ENCODE measurements around the gene UBA3. TPM values are rescaled to one million over a fixed set of nuclear protein-coding genes. Genes with fewer than 3 reads are reported as not detected.

The UBA3 gene
- total and polyA plus RNA-seq, 2 of the 13 experiments (the other 11 are each of a cell fraction or from before 2014, with no cell fraction given) = 40.7 to 49.0 TPM

GRCh38 chr3:69085833-69086722, 5.9 kb upstream of the UBA3 start (continued):
- TF ChIP-seq ZSCAN21 (CRISPR knock-in tag; IDR thresholded peaks at IDR 0.05; ENCODE audit: borderline replicate concordance) (no peak), GTF3A (CRISPR knock-in tag; conservative IDR thresholded peaks at IDR 0.05) (no peak), HNF1B (CRISPR knock-in tag; IDR thresholded peaks at IDR 0.05) (no peak), CBX1 (IDR thresholded peaks at IDR 0.05; ENCODE audit: low read depth) (no peak), ASH2L (IDR thresholded peaks at IDR 0.05; ENCODE audit: insufficient read length, low read depth, low read length) (no peak), REPIN1 (CRISPR knock-in tag; IDR thresholded peaks at IDR 0.05; ENCODE audit: borderline replicate concordance, low read depth) (no peak), YY1 (IDR thresholded peaks at IDR 0.05; ENCODE audit: insufficient read depth, insufficient replicate concordance, low read depth, low read length) (no peak), DNMT1 (CRISPR knock-in tag; IDR thresholded peaks at IDR 0.05) (no peak)

GRCh38 chr3:69085168-69085832, 5.1 kb upstream of the UBA3 start:
- ChIA-PET CTCF (ENCODE audit: low intra/inter-chr PET ratio, low total read pairs) (no interaction called here), POLR2A (interaction anchor here (0.8 to 2.8 kb wide), 2 partner anchors 10 to 33 kb away, joined by 3 to 18 read pairs; partner anchors contain the start of gene TMF1)
- ATAC-seq (peak; percentile 75), DNase-seq (ENCODE audit: low spot score) (no peak), FAIRE-seq (no peak)
- H3K36me3 ChIP-seq (replicated peaks in 1 of 2; ENCODE audit: control insufficient read depth in 1 of 2, insufficient read depth in 2 of 2, low read length in 2 of 2) = no peaks in the 10 kb centered on the region
- peak overlapping the region; percentile 95 for H3K4me2 ChIP-seq (ENCODE audit: low read depth, low read length)
- BruUV-seq (replicated peaks) = TSS peak; percentile 53
- H4K20me1 ChIP-seq (ENCODE audit: insufficient read depth, low read length) = no peaks in the 10 kb centered on the region
- under 1% methylated on average over 13 of the region's 26 CpGs for WGBS (ENCODE audit: low lambda C conversion rate)
- H3K27me3 ChIP-seq (ENCODE audit: control insufficient read depth in 1 of 2, insufficient read depth in 2 of 2, low read length in 2 of 2) = no peaks in the 10 kb centered on the region; a peak in 1 of 5 replicates
- peak overlapping the region; percentile 78 for H2AFZ ChIP-seq (ENCODE audit: low read length)
- H3K79me2 ChIP-seq (ENCODE audit: insufficient read depth, low read length) = peaks cover 9% of the 10 kb centered on the region
- peak overlapping the region; percentile 73 for H3K9ac ChIP-seq (ENCODE audit: insufficient read depth, low read depth, low read length)
- H3K4me1 ChIP-seq (ENCODE audit: insufficient read depth, low read length) = peaks cover 56% of the 10 kb centered on the region
- intact Hi-C loops (cut with micrococcal nuclease; ENCODE audit: unreplicated experiment) (no loop called here), in situ Hi-C loops (cut with HindIII; ENCODE audit: extremely low pct_ligation_motif_present, low pct_unique_long_range_greater_than_20kb) (no loop called here)
- H3K4me3 ChIP-seq (replicated peaks in 1 of 3; ENCODE audit: insufficient read depth in 1 of 3, low read depth in 2 of 3, low read length in 3 of 3) = peak overlapping the region; percentile 73 to 91 (median 88)
- H3K27ac ChIP-seq (ENCODE audit: extremely low read length, insufficient read depth, low read length) = peak overlapping the region; percentile 64
- H3K9me3 ChIP-seq (ENCODE audit: low read length) = no peaks in the 10 kb centered on the region
- 0 out of 2 replicates have a peak, but pooled peaks have one; percentile 1 for TF ChIP-seq POGK (CRISPR knock-in tag; conservative IDR thresholded peaks at IDR 0.05)
- TF ChIP-seq HMG20B (CRISPR knock-in tag; conservative IDR thresholded peaks at IDR 0.05) = no peak
- TF ChIP-seq HNF4A (CRISPR knock-in tag; IDR thresholded peaks at IDR 0.05) = no peak
- TF ChIP-seq NKX3-1 (CRISPR knock-in tag; IDR thresholded peaks at IDR 0.05) = 0 out of 2 replicates have a peak, but pooled peaks have one; percentile 11
- no peak for TF ChIP-seq ZNF562 (CRISPR knock-in tag; IDR thresholded peaks at IDR 0.05; ENCODE audit: borderline replicate concordance)
- no peak for TF ChIP-seq ZIK1 (CRISPR knock-in tag; IDR thresholded peaks at IDR 0.05; ENCODE audit: borderline replicate concordance, low read depth)
- no peak for TF ChIP-seq GPN1 (CRISPR knock-in tag; IDR thresholded peaks at IDR 0.05; ENCODE audit: borderline replicate concordance)
- no peak for TF ChIP-seq ZNF333 (CRISPR knock-in tag; IDR thresholded peaks at IDR 0.05; ENCODE audit: borderline replicate concordance)
- no peak for TF ChIP-seq RNF2 (conservative IDR thresholded peaks at IDR 0.05; ENCODE audit: low read depth)
